ENCODE data around the gene REM2.
"Not testable (repeated sequence)": the region's sequence is repeated elsewhere in the genome, so short reads cannot be mapped to it uniquely, and the experiment has no call there.

Gene REM2

GRCh38 chr14:22850944-22851764 lies 31.9 kb upstream of the REM2 start:
- H3K79me2 ChIP-seq (ENCODE audit: low read length) = no peaks in the 10 kb centered on the region
- H3K9ac ChIP-seq (ENCODE audit: low read length) = no peak overlapping the region
- H2AFZ ChIP-seq (ENCODE audit: low read length) = no peak overlapping the region
- H3K36me3 ChIP-seq (replicated peaks; ENCODE audit: insufficient read depth, low read length) = no peaks in the 10 kb centered on the region
- H3K4me3 ChIP-seq (ENCODE audit: low read length) = no peak overlapping the region
- no peak for DNase-seq
- peaks cover 3% of the 10 kb centered on the region; the same call in 1 of the 2 replicates for H3K4me1 ChIP-seq (ENCODE audit: low read length)
- no peaks in the 10 kb centered on the region for H4K20me1 ChIP-seq (ENCODE audit: insufficient read depth, low read length)
- no peak for TF ChIP-seq EZH2phosphoT487 (IDR thresholded peaks at IDR 0.05; ENCODE audit: low read length)
- TF ChIP-seq EZH2 (optimal IDR thresholded peaks at IDR 0.05; ENCODE audit: low read depth, low read length) = no peak
- TF ChIP-seq CTCF (IDR thresholded peaks at IDR 0.05; ENCODE audit: low read length) = no peak
- no peaks in the 10 kb centered on the region for H3K9me2 ChIP-seq (replicated peaks; ENCODE audit: insufficient read depth, low read length)
- H3K4me2 ChIP-seq (ENCODE audit: low read depth, low read length) = no peak overlapping the region
- no peak overlapping the region for H3K27ac ChIP-seq (ENCODE audit: low read length)
- H3K9me3 ChIP-seq (replicated peaks; ENCODE audit: insufficient read depth, low read length) = no peaks in the 10 kb centered on the region
- H3K27me3 ChIP-seq (replicated peaks; ENCODE audit: insufficient read depth, low read length) = no peaks in the 10 kb centered on the region
- no peaks in the 10 kb centered on the region for H3F3A ChIP-seq (ENCODE audit: insufficient read depth, low read length)

DNA sequence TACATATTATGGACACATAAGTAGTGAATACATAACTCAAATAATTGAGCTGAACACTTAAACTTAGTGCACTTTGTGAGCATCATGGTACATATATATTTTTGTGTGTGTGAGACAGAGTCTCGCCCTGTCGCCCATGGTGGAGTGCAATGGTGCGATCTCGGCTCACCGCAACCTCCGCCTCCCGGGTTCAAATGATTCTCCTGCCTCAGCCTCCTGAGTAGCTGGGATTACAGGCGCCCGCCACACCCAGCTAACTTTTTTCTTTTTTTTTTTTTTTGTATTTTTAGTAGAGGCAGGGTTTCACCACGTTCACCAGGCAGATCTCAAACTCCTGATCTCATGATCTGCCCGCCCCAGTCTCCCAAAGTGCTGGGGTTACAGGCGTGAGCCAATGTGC lies 30.8 kb upstream of the REM2 start:
- DNase-seq; H3K4me3 ChIP-seq (ENCODE audit: low read length); H3K27ac ChIP-seq (ENCODE audit: low read length); H3K9ac ChIP-seq (ENCODE audit: low read length); H3K36me3 ChIP-seq (replicated peaks; ENCODE audit: insufficient read depth, low read length); H3K4me1 ChIP-seq (ENCODE audit: low read length); H3F3A ChIP-seq (ENCODE audit: insufficient read depth, low read length); H4K20me1 ChIP-seq (ENCODE audit: insufficient read depth, low read length); H3K79me2 ChIP-seq (ENCODE audit: low read length); H3K9me2 ChIP-seq (replicated peaks; ENCODE audit: insufficient read depth, low read length); H3K27me3 ChIP-seq (replicated peaks; ENCODE audit: insufficient read depth, low read length); H3K4me2 ChIP-seq (ENCODE audit: low read depth, low read length); H2AFZ ChIP-seq (ENCODE audit: low read length); H3K9me3 ChIP-seq (replicated peaks; ENCODE audit: insufficient read depth, low read length): not testable (repeated sequence)

GRCh38 chr14:22852599-22852939 lies 30.5 kb upstream of the REM2 start:
- Histone ChIP-seq H3K27ac (ENCODE audit: low read length) (no peak overlapping the region), H4K20me1 (ENCODE audit: insufficient read depth, low read length) (no peaks in the 10 kb centered on the region), H3F3A (ENCODE audit: insufficient read depth, low read length) (no peaks in the 10 kb centered on the region), H2AFZ (ENCODE audit: low read length) (peak overlapping the region; percentile 99), H3K36me3 (replicated peaks; ENCODE audit: insufficient read depth, low read length) (no peaks in the 10 kb centered on the region), H3K4me1 (ENCODE audit: low read length) (peaks cover 3% of the 10 kb centered on the region; the same call in 1 of the 2 replicates), H3K79me2 (ENCODE audit: low read length) (no peaks in the 10 kb centered on the region), H3K9ac (ENCODE audit: low read length) (no peak overlapping the region), H3K4me2 (ENCODE audit: low read depth, low read length) (no peak overlapping the region; the same call in 1 of the 2 replicates), H3K9me2 (replicated peaks; ENCODE audit: insufficient read depth, low read length) (no peaks in the 10 kb centered on the region), H3K27me3 (replicated peaks; ENCODE audit: insufficient read depth, low read length) (no peaks in the 10 kb centered on the region), H3K9me3 (replicated peaks; ENCODE audit: insufficient read depth, low read length) (no peaks in the 10 kb centered on the region), H3K4me3 (ENCODE audit: low read length) (no peak overlapping the region)
- no peak for DNase-seq
- TF ChIP-seq CTCF (IDR thresholded peaks at IDR 0.05; ENCODE audit: low read length) (no peak), EZH2phosphoT487 (IDR thresholded peaks at IDR 0.05; ENCODE audit: low read length) (no peak), EZH2 (optimal IDR thresholded peaks at IDR 0.05; ENCODE audit: low read depth, low read length) (no peak)
